ENCODE results near the gene GADD45A.

The GADD45A gene

DNA sequence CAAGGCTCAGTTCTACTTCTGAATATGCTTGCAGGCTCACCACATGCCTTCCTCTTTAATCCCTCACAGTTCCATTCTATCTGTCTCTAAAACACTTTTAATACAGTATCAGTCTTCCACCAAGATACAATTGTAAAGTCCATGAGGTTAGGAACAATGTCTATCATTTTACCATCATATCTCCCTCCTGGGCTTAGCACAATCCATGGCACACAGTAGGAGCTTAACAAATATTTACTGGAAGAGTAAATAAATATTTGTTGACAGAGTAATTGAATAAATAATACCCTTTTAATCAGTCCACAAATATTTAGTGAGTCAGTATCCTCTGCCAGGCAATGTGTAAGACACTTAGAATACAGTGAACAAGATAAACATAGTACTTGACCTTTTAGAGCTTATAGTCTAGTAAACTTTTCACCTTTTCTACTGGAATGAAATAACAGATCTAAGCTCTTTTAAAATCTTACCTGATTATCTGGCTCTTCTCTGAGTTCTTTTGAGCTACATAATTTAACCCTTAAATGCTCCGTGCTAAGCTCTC lies 12.7 kb upstream of the GADD45A start:
- no peak for DNase-seq

DNA sequence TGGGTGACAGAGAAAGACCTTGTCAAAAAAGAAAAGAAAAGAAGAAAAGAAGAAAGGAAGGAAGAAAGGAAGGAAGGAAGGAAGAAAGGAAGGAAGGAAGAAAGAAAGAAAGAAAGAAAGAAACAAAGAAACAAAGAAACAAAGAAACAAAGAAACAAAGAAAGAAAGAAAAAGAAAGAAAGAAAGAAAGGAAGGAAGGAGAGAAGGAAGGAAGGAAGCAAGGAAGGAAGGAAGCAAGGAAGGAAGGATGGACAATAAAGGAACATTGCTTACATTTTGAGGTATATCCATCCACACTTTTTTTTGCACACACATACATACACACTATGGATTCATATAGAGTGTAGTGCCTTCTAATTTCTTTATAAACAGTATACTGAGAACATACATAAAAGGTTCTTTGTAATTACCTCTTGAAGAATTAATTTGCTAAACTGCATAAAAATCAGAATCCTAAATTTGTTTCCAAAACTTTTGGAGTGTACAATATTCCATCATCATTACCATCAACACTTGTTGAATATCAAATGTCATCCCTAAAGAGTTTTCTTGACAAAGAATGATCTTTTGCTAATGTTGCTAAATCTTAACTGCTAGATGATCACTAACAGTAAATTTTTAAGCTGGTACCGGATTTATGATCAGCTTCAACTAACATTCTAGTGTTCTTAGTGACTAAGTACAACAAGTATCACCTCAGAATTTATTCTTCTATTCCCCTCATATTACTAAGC lies 11.4 kb upstream of the GADD45A start:
- DNase-seq: no peak

DNA sequence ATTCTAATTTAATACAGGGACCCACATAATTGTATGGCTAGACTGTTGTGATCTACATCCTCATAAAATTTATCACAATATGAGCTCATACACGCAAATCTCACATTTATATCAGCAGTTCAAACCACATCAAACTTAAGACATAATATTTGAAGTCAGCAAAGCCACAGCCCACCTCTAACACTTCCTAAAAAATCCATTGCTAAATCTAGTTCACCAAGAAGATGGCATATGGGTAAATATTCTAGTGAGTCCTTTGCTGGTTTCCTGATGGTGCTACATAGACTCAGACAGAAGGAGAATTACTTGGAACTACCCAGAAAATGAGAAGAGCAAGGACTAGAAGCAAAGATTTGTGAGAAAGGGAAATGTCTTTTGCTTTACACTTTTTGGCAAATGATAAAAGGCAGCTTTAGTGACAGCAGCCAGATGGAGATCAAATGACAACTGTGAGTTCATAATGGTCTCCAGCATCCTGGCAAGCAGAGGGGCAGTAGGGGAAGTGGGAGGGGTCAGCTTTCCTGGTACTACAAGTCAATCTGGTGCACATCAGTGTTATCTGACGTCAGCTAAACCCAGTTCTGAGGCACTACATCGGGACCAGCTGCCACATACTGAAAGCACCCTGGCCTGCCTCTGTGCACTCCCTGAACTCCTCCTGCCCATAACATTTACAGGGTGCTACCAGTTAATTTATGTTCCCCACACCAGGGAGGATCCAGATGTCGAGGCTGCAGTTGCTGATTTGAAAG lies 10.6 kb upstream of the GADD45A start:
- DNase-seq: peak; percentile 22 to 37

- DNase-seq: no peak
Measured at GRCh38 chr1:67675800-67676199, 9.2 kb upstream of the GADD45A start.

DNA sequence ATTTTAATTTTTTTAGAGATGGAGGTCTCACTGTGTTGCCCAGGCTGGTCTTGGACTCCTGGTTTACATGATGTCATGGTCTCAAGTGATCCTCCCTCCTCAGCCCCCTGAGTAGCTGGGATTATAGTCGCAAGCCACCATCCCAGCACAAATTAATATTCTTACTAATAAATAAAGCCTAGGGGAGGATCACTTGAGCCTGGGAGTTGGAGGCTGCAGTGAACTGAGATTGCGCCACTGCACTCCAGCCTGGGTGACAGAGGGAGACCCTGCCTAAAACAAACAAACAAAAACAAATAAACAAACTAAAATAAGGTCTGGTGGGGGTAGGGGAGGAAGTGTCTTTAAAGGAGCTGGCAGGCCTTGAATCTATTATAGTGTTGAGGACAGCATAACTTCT lies 8.7 kb upstream of the GADD45A start:
- no peak for DNase-seq

DNA sequence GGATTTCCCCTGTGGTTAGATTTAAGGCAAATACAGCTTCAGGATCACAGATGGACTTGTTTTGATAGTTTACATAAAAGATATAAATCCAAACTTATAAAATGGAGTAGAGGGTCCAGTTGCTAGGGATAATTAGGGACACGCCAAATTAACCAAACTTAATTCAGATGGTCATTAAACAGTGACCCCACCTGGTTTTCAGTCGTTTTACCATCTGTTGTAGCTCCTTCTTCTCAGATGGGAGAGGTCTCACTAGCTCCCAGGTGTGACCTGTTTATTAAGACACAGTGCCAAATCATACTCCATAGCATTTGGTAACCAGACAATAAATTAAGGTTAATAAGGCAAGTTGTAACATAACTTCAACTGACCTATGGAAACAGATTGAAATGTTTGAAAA lies 8.1 kb upstream of the GADD45A start:
- DNase-seq: no peak

- no peak for DNase-seq
Measured at GRCh38 chr1:67677408-67677807, 7.6 kb upstream of the GADD45A start.

- DNase-seq: no peak
Measured at GRCh38 chr1:67677930-67678329, 7.1 kb upstream of the GADD45A start.

DNA sequence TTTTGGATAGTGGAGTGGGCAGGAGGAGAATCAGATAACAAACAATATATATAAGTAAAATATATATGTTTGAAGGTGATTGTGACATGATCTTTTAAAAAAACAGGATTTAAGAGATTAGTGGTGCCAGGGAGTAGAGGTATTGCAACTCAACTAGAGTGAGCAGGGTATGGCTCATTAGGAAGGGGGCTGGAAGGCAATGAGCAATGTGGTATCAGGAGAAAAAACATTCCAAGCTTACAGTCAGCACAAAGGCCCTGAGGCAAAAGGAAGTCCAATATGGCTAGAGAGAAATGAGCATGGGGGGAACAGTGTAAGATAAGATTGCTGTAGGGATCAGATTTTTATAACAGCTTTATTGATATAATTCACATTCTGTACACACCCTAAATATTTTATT lies 5.3 kb upstream of the GADD45A start:
- DNase-seq: no peak

DNA sequence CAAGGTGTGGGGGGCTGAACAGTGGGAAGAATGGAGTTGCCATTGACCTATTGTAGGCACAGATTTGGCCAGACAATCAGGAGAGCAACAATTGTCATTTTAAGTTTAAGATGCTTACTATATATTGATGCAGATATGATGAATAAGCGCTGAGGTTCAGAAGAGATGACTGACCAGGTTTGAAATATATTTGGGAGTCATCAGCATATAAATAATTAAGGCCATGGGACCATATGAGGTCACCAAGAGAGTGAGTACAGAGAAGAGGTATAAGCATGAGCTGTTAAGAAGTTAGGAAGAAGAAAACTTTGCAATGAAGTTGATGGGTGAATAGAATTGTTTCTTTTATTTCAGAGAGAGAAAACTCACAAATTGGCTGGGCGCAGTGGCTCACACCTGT lies 4.5 kb upstream of the GADD45A start:
- no peak for DNase-seq

DNA sequence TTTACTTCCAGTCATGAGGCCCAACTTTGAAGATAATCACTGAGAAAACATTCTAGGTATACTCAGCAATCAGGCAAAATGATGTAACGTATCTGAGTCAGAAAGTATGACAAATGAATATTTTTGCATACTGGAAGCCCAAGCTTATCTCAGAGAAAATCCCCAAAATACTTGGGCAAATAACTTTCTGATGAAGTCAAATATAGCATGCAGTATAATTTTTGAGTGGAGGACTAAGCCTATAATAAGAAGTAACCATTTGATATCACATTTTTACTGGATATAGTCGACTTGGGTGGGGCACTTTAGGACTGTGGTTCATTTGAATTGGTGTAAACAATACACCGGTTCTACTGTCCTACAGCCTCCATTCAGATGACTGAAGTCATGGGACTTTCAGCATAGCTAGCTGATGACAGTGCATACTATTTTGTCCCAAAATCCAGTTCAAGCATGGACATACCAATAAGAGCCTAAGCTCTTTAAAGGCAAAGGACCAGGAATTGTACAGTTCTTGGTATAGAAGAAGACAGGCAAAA lies 2.3 kb upstream of the GADD45A start:
- DNase-seq: no peak

DNA sequence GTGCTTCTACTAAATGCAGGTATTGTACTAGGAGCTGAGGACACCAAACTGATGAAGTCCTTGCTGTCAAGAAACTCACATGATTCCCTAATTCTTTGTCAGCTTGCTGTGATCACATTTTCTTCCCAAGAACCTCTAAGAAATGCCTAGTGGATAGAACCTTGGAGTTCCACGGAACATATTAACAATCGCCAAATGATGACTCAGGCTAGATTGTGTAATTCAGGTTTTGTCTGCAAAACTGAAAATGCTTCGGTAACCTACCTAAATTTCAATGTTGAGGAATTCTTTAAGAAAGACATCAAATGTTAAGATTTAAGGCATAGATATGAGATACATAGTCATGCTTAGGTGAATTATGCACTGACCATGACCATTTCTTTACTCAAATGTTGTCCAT lies 1.7 kb upstream of the GADD45A start:
- no peak for DNase-seq

- no peak for DNase-seq
Measured at GRCh38 chr1:67683766-67684525, 1.1 kb upstream of the GADD45A start.

DNA sequence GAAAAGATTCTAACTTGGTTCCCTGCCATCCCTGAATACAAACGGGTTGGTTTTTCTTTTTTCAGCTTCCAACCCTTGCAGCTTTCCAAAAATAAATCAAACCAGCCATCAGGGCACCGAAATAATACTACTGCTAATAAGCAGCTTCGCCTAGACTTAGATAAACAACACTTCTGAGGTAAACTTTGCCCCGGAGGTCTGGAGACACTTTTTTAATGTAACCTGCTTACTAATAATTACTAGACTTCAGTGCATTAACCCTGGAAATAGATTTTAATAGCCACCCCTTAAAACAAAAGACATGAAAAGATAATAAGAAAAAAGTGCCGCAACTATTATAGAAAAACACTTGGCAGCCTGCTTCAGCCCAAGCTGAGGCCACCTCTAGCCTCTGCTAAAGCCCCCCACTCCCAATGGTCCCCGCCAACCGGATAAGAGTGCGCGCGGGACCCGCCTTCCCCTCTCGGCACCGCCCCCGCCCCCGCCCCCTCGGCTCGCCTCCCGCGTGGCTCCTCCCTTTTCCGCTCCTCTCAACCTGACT lies 405 bp upstream of the GADD45A start:
- no peak for DNase-seq

GRCh38 chr1:67685558-67686266 lies 711 bp downstream of the GADD45A start:
- DNase-seq: peak; percentile 6 to 30

DNA sequence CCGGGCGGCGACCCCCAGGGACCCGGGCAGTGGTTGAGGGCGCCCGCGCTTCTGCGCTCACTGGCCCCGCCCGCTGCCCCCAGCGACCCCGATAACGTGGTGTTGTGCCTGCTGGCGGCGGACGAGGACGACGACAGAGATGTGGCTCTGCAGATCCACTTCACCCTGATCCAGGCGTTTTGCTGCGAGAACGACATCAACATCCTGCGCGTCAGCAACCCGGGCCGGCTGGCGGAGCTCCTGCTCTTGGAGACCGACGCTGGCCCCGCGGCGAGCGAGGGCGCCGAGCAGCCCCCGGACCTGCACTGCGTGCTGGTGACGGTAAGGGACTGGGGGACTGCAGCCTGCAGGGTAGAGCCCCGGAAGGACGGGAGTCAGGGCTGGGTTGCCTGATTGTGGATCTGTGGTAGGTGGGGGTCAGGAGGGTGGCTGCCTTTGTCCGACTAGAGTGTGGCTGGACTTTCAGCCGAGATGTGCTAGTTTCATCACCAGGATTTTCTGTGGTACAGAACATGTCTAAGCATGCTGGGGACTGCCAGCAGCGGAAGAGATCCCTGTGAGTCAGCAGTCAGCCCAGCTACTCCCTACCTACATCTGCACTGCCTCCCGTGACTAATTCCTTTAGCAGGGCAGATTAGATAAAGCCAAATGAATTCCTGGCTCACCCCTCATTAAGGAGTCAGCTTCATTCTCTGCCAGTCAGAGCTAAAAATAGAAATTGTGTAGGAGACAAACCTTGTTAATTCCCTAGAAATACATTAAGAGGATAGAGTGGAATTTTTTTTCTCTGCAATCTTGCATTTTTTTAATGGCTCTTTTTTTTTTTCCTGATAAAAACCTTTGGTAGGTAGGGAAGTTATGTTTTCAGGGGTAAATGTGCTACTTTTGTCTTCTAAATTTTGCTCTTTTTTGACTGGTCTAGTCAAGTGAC lies 1.5 kb downstream of the GADD45A start:
- peak; percentile 87 to 89 for DNase-seq

DNA sequence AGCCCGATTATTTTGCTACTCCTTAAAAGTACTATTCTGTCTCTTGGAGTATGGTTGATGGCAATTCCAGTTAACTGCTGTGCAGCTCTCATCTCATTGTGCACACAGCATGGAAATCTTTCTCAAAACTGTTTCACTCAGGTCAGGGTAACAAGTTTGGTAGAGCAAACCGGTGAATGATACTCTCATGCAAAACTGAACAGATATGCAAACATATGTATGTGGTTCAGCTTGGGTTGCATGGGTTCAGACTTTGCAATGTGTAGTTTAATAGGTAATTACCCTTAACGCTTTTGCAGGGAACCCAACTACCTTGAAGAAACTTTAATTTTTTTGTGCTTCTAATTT lies 2.2 kb downstream of the GADD45A start:
- DNase-seq: no peak

DNA sequence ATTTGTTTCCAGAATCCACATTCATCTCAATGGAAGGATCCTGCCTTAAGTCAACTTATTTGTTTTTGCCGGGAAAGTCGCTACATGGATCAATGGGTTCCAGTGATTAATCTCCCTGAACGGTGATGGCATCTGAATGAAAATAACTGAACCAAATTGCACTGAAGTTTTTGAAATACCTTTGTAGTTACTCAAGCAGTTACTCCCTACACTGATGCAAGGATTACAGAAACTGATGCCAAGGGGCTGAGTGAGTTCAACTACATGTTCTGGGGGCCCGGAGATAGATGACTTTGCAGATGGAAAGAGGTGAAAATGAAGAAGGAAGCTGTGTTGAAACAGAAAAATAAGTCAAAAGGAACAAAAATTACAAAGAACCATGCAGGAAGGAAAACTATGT lies 2.6 kb downstream of the GADD45A start:
- peak in 1 of 2 experiments; percentile 2 for DNase-seq

DNA sequence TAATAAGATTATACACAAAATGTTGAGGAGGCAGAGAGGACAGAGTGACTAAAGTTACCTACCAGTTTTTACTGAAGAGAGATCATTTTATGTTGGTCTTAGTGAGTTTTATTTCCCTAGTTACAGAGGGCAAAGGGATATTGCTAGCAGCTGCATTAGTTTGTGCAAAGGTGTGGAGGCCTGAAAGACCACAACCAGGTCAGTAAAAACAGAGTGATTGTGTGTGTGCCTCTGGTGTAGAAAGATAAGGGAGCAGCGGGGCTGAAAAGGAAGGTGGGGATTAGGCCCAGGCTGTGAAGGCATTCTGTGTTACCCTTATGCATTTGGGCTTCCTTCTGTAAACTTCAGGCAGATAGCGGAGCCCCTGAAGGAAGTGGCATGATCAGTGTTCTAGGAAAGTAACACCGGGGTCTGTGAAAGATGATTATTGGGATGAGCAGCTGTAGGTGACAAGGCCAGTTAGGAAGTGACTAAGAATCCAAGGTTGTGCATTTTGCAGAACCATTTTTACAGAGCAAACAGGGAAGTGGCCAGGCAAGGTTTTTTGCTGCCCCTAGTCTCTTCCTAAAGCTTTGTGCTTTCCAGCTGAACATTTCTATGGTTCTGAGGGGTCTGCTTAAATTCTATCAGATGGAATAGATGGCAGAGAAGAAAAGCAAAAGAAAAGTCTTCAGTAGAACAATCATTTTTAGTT lies 3.7 kb downstream of the GADD45A start:
- DNase-seq: peak; percentile 80 to 84

GRCh38 chr1:67689267-67690017 lies 4.4 kb downstream of the GADD45A start:
- DNase-seq: no peak
